KOPT-K1 (cell line): ENCODE results near the gene METTL21A.

Source experiments
- H3K27ac ChIP-seq: fragments of 200-600 bp; sonication (generic); 2 replicates; pipeline ENCODE4 v1.5.1; 2016; ENCODE audit warnings: antibody characterized with exemption, mild to moderate bottlenecking, low read depth, low read length; ENCODE audit not compliant: poor library complexity, severe bottlenecking
- H3K36me3 ChIP-seq: fragments of 200-600 bp; sonication (generic); 2 replicates; pipeline ENCODE4 v1.5.1; 2017; ENCODE audit warnings: antibody characterized with exemption, mild to moderate bottlenecking, low read length, moderate library complexity; ENCODE audit not compliant: insufficient read depth
- H3K9me3 ChIP-seq: fragments of 200-600 bp; sonication (generic); 2 replicates; pipeline ENCODE4 v1.5.1; 2017; ENCODE audit warnings: antibody characterized with exemption, low read length, mild to moderate bottlenecking; ENCODE audit not compliant: insufficient read depth, poor library complexity, severe bottlenecking

The METTL21A gene

GRCh38 chr2:207635468-207636200 lies 10.4 kb upstream of the METTL21A start:
- Histone ChIP-seq H3K27ac (no peak overlapping the region), H3K9me3 (peaks cover 9% of the 10 kb centered on the region), H3K36me3 (no peaks in the 10 kb centered on the region)

GRCh38 chr2:207633686-207634085 lies 8.5 kb upstream of the METTL21A start:
- H3K27ac ChIP-seq = no peak overlapping the region
- H3K36me3 ChIP-seq = no peaks in the 10 kb centered on the region
- H3K9me3 ChIP-seq = no peaks in the 10 kb centered on the region

- Histone ChIP-seq H3K27ac (no peak overlapping the region), H3K9me3 (no peaks in the 10 kb centered on the region), H3K36me3 (no peaks in the 10 kb centered on the region)
These were observed 7.6 kb upstream of the METTL21A start for GRCh38 chr2:207632575-207633493.

- Histone ChIP-seq H3K27ac (no peak overlapping the region), H3K9me3 (no peaks in the 10 kb centered on the region), H3K36me3 (no peaks in the 10 kb centered on the region)
These were observed 5.3 kb upstream of the METTL21A start for GRCh38 chr2:207630491-207630890.

- H3K27ac ChIP-seq = no peak overlapping the region
- no peaks in the 10 kb centered on the region for H3K9me3 ChIP-seq
- H3K36me3 ChIP-seq = no peaks in the 10 kb centered on the region
These were observed 4.4 kb upstream of the METTL21A start for GRCh38 chr2:207629553-207629952.

GRCh38 chr2:207624185-207625013 lies 795 bp downstream of the METTL21A start:
- Histone ChIP-seq H3K9me3 (no peaks in the 10 kb centered on the region), H3K27ac (peak overlapping the region; percentile 97), H3K36me3 (peaks cover 30% of the 10 kb centered on the region)

GRCh38 chr2:207621501-207622039 lies 3.6 kb downstream of the METTL21A start:
- no peaks in the 10 kb centered on the region for H3K9me3 ChIP-seq
- peaks cover 57% of the 10 kb centered on the region for H3K36me3 ChIP-seq
- H3K27ac ChIP-seq = no peak overlapping the region

- H3K27ac ChIP-seq = no peak overlapping the region
- peaks cover 72% of the 10 kb centered on the region for H3K36me3 ChIP-seq
- no peaks in the 10 kb centered on the region for H3K9me3 ChIP-seq
These were observed 5.4 kb downstream of the METTL21A start for GRCh38 chr2:207619764-207620203.

GRCh38 chr2:207617011-207617671 lies 8.1 kb downstream of the METTL21A start:
- Histone ChIP-seq H3K9me3 (no peaks in the 10 kb centered on the region), H3K36me3 (peaks cover 83% of the 10 kb centered on the region), H3K27ac (no peak overlapping the region)

GRCh38 chr2:207616185-207616584 lies 9.0 kb downstream of the METTL21A start:
- H3K9me3 ChIP-seq = no peaks in the 10 kb centered on the region
- peaks cover 75% of the 10 kb centered on the region for H3K36me3 ChIP-seq
- no peak overlapping the region for H3K27ac ChIP-seq

- no peak overlapping the region for H3K27ac ChIP-seq
- H3K36me3 ChIP-seq = peaks cover 64% of the 10 kb centered on the region
- H3K9me3 ChIP-seq = no peaks in the 10 kb centered on the region
These were observed 10.4 kb downstream of the METTL21A start for GRCh38 chr2:207614824-207615223.

GRCh38 chr2:207612714-207613113 lies 12.5 kb downstream of the METTL21A start:
- H3K9me3 ChIP-seq = no peaks in the 10 kb centered on the region
- peaks cover 63% of the 10 kb centered on the region for H3K36me3 ChIP-seq
- H3K27ac ChIP-seq = no peak overlapping the region

- peaks cover 61% of the 10 kb centered on the region for H3K36me3 ChIP-seq
- no peak overlapping the region for H3K27ac ChIP-seq
- no peaks in the 10 kb centered on the region for H3K9me3 ChIP-seq
These were observed 18.4 kb downstream of the METTL21A start for GRCh38 chr2:207606829-207607228.

- Histone ChIP-seq H3K27ac (no peak overlapping the region), H3K9me3 (no peaks in the 10 kb centered on the region), H3K36me3 (peaks cover 65% of the 10 kb centered on the region)
These were observed 18.8 kb downstream of the METTL21A start for GRCh38 chr2:207606399-207606798.
